Loucy (cell line): ENCODE measurements around the gene LRCH1.

ENCODE experiments used
- H2AFZ ChIP-seq: fragments of 200-600 bp; sonication (generic); 2 replicates; pipeline ENCODE4 v1.6.0; 2016; ENCODE audit warnings: antibody characterized with exemption, mild to moderate bottlenecking, low read length, moderate library complexity
- H3F3A ChIP-seq: fragments of 200-600 bp; 2 replicates; pipeline ENCODE4 v1.6.0; 2016; ENCODE audit warnings: antibody characterized with exemption, low read depth, mild to moderate bottlenecking
- H3K27me3 ChIP-seq: fragments of 200-600 bp; sonication (generic); 2 replicates; pipeline ENCODE4 v1.6.1; 2014; ENCODE audit warnings: low read length, mild to moderate bottlenecking; ENCODE audit not compliant: insufficient read depth, poor library complexity, severe bottlenecking
- H3K36me3 ChIP-seq: fragments of 200-600 bp; sonication (generic); 2 replicates; pipeline ENCODE4 v1.6.1; 2016; ENCODE audit warnings: low read length; ENCODE audit not compliant: insufficient read depth
- H3K4me1 ChIP-seq: fragments of 200-600 bp; sonication (generic); 2 replicates; pipeline ENCODE4 v1.5.1; 2014; ENCODE audit warnings: low read length, mild to moderate bottlenecking; ENCODE audit not compliant: insufficient read depth, poor library complexity, severe bottlenecking
- H3K4me2 ChIP-seq: fragments of 200-600 bp; sonication (generic); 2 replicates; pipeline ENCODE4 v1.6.0; 2014; ENCODE audit warnings: antibody characterized with exemption, low read length, low read depth, mild to moderate bottlenecking; ENCODE audit not compliant: poor library complexity, severe bottlenecking
- H3K4me3 ChIP-seq: fragments of 200-600 bp; sonication (generic); 2 replicates; pipeline ENCODE4 v1.5.1; 2014; ENCODE audit warnings: low read length, mild to moderate bottlenecking, mixed read lengths; ENCODE audit not compliant: poor library complexity, severe bottlenecking
- H3K79me2 ChIP-seq: fragments of 200-600 bp; sonication (generic); 2 replicates; pipeline ENCODE4 v1.6.1; 2014; ENCODE audit warnings: low read length; ENCODE audit not compliant: insufficient read depth
- H3K9ac ChIP-seq: fragments of 200-600 bp; sonication (generic); 2 replicates; pipeline ENCODE4 v1.6.0; 2014; ENCODE audit warnings: mild to moderate bottlenecking, low read depth, low read length, moderate library complexity; ENCODE audit not compliant: poor library complexity, severe bottlenecking
- H3K9me2 ChIP-seq: fragments of 200-600 bp; sonication (generic); replicated peaks from 2 replicates; pipeline ENCODE4 v1.6.1; 2016; ENCODE audit warnings: low read depth, low read length, mixed read lengths
- H3K9me3 ChIP-seq: fragments of 200-600 bp; sonication (generic); 2 replicates; pipeline ENCODE4 v1.6.1; 2014; ENCODE audit warnings: mild to moderate bottlenecking, antibody characterized with exemption, low read length, low read depth; ENCODE audit not compliant: insufficient read depth
- H4K20me1 ChIP-seq: fragments of 200-600 bp; sonication (generic); 2 replicates; pipeline ENCODE4 v1.6.0; 2014; ENCODE audit warnings: antibody characterized with exemption, low read length, mild to moderate bottlenecking; ENCODE audit not compliant: insufficient read depth, poor library complexity, severe bottlenecking
- EZH2phosphoT487 ChIP-seq: fragments of 200-600 bp; IDR thresholded peaks from 2 replicates; pipeline ENCODE4 v1.6.1; 2018; ENCODE audit warnings: antibody characterized with exemption, mild to moderate bottlenecking, moderate library complexity, borderline replicate concordance
- TF ChIP-seq, protein P1 (sequence below): fragments of 200-600 bp; sonication (generic); conservative IDR thresholded peaks from 2 replicates; pipeline ENCODE4 v1.5.1; 2014; ENCODE audit warnings: mild to moderate bottlenecking, antibody characterized with exemption, low read length

LRCH1 gene, protein sequence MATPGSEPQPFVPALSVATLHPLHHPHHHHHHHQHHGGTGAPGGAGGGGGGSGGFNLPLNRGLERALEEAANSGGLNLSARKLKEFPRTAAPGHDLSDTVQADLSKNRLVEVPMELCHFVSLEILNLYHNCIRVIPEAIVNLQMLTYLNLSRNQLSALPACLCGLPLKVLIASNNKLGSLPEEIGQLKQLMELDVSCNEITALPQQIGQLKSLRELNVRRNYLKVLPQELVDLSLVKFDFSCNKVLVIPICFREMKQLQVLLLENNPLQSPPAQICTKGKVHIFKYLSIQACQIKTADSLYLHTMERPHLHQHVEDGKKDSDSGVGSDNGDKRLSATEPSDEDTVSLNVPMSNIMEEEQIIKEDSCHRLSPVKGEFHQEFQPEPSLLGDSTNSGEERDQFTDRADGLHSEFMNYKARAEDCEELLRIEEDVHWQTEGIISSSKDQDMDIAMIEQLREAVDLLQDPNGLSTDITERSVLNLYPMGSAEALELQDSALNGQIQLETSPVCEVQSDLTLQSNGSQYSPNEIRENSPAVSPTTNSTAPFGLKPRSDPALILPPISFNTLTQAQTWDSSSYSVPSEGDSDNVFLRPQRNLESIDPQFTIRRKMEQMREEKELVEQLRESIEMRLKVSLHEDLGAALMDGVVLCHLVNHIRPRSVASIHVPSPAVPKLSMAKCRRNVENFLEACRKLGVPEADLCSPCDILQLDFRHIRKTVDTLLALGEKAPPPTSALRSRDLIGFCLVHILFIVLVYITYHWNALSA

DNA sequence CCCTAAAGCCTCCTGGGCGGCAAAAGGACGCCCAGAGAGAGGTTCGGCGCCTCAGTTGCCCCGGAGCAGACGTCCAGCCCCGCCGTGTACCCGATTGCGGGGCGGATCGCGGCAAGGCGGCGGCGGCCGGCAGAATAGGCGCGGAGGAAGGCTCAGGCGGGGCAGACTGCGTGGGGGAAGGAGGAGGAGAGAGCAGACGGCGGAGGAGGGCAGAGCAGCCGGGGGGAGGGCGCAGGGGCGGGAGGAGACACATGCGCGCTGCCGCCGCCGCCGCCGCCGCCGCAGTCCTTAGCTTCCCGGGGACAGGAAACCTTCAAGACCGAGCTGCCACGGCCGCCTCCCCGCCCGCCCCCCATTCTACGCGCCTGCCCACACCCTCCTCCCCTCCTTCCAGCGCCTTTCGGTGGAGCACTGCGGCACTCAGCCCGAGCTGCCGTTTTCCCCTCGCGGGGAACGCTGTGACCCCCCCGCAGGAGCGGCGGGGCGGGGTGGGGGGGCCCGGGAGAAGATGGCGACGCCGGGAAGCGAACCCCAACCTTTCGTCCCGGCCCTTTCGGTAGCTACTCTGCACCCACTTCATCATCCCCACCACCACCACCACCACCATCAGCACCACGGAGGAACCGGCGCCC lies at the start of gene LRCH1:
Gene LRCH1, plus strand, starts transcription at position 282 of the 632 bp plus-strand sequence. Its CDS starts 227 bp downstream, at position 509.
- H3K4me3 ChIP-seq: peak within 1 kb of the TSS; percentile 86
- peaks cover 51% of the 10 kb centered on the region for H3K79me2 ChIP-seq
- no peaks in the 10 kb centered on the region; the same call in 1 of the 2 replicates for H3F3A ChIP-seq
- H3K9ac ChIP-seq: peak within 1 kb of the TSS; percentile 88
- H2AFZ ChIP-seq: peak within 1 kb of the TSS; percentile 95
- H3K36me3 ChIP-seq: no peaks in the 10 kb centered on the region
- H3K4me2 ChIP-seq: peak within 1 kb of the TSS; percentile 93
- no peak for TF ChIP-seq EZH2phosphoT487
- TF ChIP-seq, protein P1, sequence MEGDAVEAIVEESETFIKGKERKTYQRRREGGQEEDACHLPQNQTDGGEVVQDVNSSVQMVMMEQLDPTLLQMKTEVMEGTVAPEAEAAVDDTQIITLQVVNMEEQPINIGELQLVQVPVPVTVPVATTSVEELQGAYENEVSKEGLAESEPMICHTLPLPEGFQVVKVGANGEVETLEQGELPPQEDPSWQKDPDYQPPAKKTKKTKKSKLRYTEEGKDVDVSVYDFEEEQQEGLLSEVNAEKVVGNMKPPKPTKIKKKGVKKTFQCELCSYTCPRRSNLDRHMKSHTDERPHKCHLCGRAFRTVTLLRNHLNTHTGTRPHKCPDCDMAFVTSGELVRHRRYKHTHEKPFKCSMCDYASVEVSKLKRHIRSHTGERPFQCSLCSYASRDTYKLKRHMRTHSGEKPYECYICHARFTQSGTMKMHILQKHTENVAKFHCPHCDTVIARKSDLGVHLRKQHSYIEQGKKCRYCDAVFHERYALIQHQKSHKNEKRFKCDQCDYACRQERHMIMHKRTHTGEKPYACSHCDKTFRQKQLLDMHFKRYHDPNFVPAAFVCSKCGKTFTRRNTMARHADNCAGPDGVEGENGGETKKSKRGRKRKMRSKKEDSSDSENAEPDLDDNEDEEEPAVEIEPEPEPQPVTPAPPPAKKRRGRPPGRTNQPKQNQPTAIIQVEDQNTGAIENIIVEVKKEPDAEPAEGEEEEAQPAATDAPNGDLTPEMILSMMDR: no peak
- H3K27me3 ChIP-seq: no peaks in the 10 kb centered on the region
- H3K9me2 ChIP-seq: no peaks in the 10 kb centered on the region
- no peaks in the 10 kb centered on the region for H3K9me3 ChIP-seq
- peaks cover 41% of the 10 kb centered on the region for H3K4me1 ChIP-seq
- peaks cover 34% of the 10 kb centered on the region for H4K20me1 ChIP-seq

DNA sequence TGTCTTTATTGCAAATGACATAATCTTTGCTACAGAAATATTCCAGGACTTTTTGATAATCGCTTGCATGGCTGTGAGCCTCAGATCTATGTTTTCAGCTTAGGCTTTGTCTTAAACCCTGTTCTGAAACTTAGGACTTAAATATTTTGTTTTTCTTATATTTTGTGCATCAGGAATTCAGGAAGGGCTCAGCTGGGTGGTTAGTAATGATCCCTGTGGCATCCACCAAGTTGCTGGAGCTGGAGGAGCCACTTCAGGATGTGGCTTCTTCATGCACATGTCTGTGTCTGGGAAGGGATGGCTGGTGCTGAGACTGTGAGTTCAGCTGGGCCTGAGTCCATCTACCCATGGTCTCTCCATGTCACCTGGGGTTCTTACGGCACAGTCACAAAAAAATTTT lies 48.9 kb upstream of the LRCH1 start:
- Histone ChIP-seq H2AFZ (no peak overlapping the region), H3K4me3 (no peak overlapping the region), H3K9ac (no peak overlapping the region), H3K9me2 (no peaks in the 10 kb centered on the region), H4K20me1 (no peaks in the 10 kb centered on the region), H3K36me3 (no peaks in the 10 kb centered on the region), H3K27me3 (no peaks in the 10 kb centered on the region), H3K4me1 (no peaks in the 10 kb centered on the region), H3F3A (no peaks in the 10 kb centered on the region), H3K4me2 (no peak overlapping the region), H3K79me2 (no peaks in the 10 kb centered on the region), H3K9me3 (no peaks in the 10 kb centered on the region)
- TF ChIP-seq, protein P1: no peak
- TF ChIP-seq EZH2phosphoT487: no peak

DNA sequence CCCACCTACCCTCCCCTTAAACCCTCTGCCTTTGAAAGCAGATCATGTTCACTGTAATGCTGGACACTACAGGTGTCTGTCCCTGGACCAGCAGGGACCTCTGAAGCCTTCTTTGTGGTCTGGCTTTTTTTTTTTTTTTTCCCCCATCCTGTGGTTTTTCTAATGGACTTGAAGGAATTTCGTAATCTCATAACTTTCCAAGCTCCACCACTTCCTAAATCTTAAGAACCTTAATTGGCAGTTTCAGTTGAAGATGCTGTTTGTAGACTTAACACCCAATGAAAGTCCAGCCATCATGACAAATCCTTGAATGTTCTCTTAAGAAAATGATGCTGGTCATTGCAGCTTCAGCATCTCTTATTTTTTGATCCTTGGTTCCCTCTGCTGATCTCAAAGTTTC lies 45.0 kb upstream of the LRCH1 start:
- H3K36me3 ChIP-seq: no peaks in the 10 kb centered on the region
- no peaks in the 10 kb centered on the region for H4K20me1 ChIP-seq
- no peaks in the 10 kb centered on the region for H3K9me2 ChIP-seq
- H3K4me2 ChIP-seq: no peak overlapping the region
- H3K79me2 ChIP-seq: no peaks in the 10 kb centered on the region
- H3K4me1 ChIP-seq: no peaks in the 10 kb centered on the region
- no peaks in the 10 kb centered on the region for H3K9me3 ChIP-seq
- H3K27me3 ChIP-seq: no peaks in the 10 kb centered on the region
- H3F3A ChIP-seq: no peaks in the 10 kb centered on the region
- H3K9ac ChIP-seq: no peak overlapping the region
- H2AFZ ChIP-seq: no peak overlapping the region
- TF ChIP-seq, protein P1: no peak
- no peak for TF ChIP-seq EZH2phosphoT487
- no peak overlapping the region for H3K4me3 ChIP-seq
